HCT116 (cell line): Measurements from ENCODE around the gene PTDSS2. TPM values are rescaled to one million over a fixed set of nuclear protein-coding genes. Genes with fewer than 3 reads are reported as not detected.
"Not testable (repeated sequence)": the region's sequence is repeated elsewhere in the genome, so short reads cannot be mapped to it uniquely, and the experiment has no call there.

ENCODE experiments used
- ATAC-seq: fragments of 200-7000 bp; cut with Tn5 transposase; 2 replicates; pipeline ENCODE4 v1.9.1; 2020; ENCODE audit warnings: mild to moderate bottlenecking, moderate library complexity
- BruUV-seq: library from RNA; stranded (reverse); fragments of 400-500 nt; replicated peaks from 2 replicates; lab custom pipeline; 2021; lab: Mats Ljungman, UMichigan
- CTCF ChIA-PET: fragments of 300-600 bp; sonication (Branson Sonifier 250); formaldehyde crosslinking; loops from one replicate; lab custom pipeline; 2021; ENCODE audit warnings: antibody characterized with exemption; lab: Charles Lee
- POLR2A ChIA-PET: fragments of 300-600, 350-600 bp; sonication (Branson Sonifier 250); formaldehyde crosslinking; loops from one replicate; lab custom pipeline; 2021; ENCODE audit warnings: antibody characterized with exemption; lab: Charles Lee
- RAD21 ChIA-PET, 2 experiments: fragments of 300-600 bp; sonication (Branson Sonifier 250); formaldehyde crosslinking; loops; one replicate each; lab custom pipeline; 2023; ENCODE audit warnings: low total read pairs in 2 of 2; ENCODE audit not compliant: uncharacterized antibody in 2 of 2, unreplicated experiment in 2 of 2, low non-redundant PET in 1 of 2; lab: Charles Lee
- DNase-seq: peaks from one replicate; pipeline ENCODE4 v3.0.0-alpha.2; 2010; ENCODE audit warnings: low read depth, low spot score
- H2AFZ ChIP-seq: fragments of 200-600 bp; shearing (Covaris generic), sonication (generic); 2 replicates; pipeline ENCODE4 v1.6.1; 2017; ENCODE audit warnings: low read depth, mixed run types, mixed read lengths, antibody characterized with exemption, low read length; ENCODE audit not compliant: poor library complexity, severe bottlenecking
- H3K27ac ChIP-seq: 2 replicates; pipeline ENCODE4 v1.5.1; 2012; ENCODE audit warnings: low read depth, low read length
- H3K27me3 ChIP-seq: fragments of 200-600 bp; sonication (generic); 2 replicates; pipeline ENCODE4 v1.6.1; 2016; ENCODE audit warnings: mixed run types, low read length, mixed read lengths; ENCODE audit not compliant: insufficient read depth
- H3K36me3 ChIP-seq, 2 experiments: fragments of 200-500 bp in 1 of 2; fragments of 200-600 bp in 1 of 2; sonication (Bioruptor generic) in 1 of 2; sonication (generic) in 1 of 2; 2 replicates each; pipeline versions ENCODE4 v1.5.1 to v1.6.1; 2014 to 2016; ENCODE audit warnings: low read length in 2 of 2, inconsistent platforms in 1 of 2, mixed read lengths in 1 of 2, mixed run types in 1 of 2; ENCODE audit not compliant: insufficient read depth in 2 of 2, control insufficient read depth in 1 of 2
- H3K4me1 ChIP-seq, 2 experiments: fragments of 200-600 bp in 1 of 2; sonication (generic) in 1 of 2; 2 replicates each; pipeline versions ENCODE4 v1.5.1 to v1.6.1; 2012 to 2017; ENCODE audit warnings: low read length in 2 of 2, inconsistent platforms in 1 of 2, mild to moderate bottlenecking in 1 of 2, mixed read lengths in 1 of 2, mixed run types in 1 of 2, moderate library complexity in 1 of 2; ENCODE audit not compliant: insufficient read depth in 2 of 2, control insufficient read depth in 1 of 2
- H3K4me2 ChIP-seq: fragments of 200-600 bp; sonication (generic); 2 replicates; pipeline ENCODE4 v1.6.1; 2017; ENCODE audit warnings: mixed run types, low read length, mixed read lengths
- H3K4me3 ChIP-seq, 2 experiments: fragments of 200-600 bp in 1 of 2; sonication (generic) in 1 of 2; replicated peaks in 1 of 2; 2 replicates each; pipeline ENCODE4 v1.5.1; 2011 to 2016; ENCODE audit warnings: low read length in 2 of 2, control low read depth in 1 of 2, low read depth in 1 of 2, mild to moderate bottlenecking in 1 of 2, mixed read lengths in 1 of 2, mixed run types in 1 of 2
- H3K79me2 ChIP-seq: fragments of 200-600 bp; sonication (generic); 2 replicates; pipeline ENCODE4 v1.6.1; 2017; ENCODE audit warnings: mild to moderate bottlenecking, mixed run types, low read length, moderate library complexity, mixed read lengths; ENCODE audit not compliant: insufficient read depth
- H3K9ac ChIP-seq: fragments of 200-600 bp; sonication (generic); 2 replicates; pipeline ENCODE4 v1.6.1; 2016; ENCODE audit warnings: low read length, mixed read lengths
- H3K9me2 ChIP-seq: fragments of 200-600 bp; sonication (generic), shearing (Covaris generic); 2 replicates; pipeline ENCODE4 v1.6.1; 2017; ENCODE audit warnings: mixed run types, mild to moderate bottlenecking, moderate library complexity; ENCODE audit not compliant: insufficient read depth
- H3K9me3 ChIP-seq, 2 experiments: fragments of 200-500 bp in 1 of 2; fragments of 200-600 bp in 1 of 2; sonication (Bioruptor generic) in 1 of 2; sonication (generic) in 1 of 2; 2 replicates each; pipeline ENCODE4 v1.6.1; 2014 to 2017; ENCODE audit warnings: low read length in 2 of 2, mixed read lengths in 2 of 2, inconsistent platforms in 1 of 2, low read depth in 1 of 2, mild to moderate bottlenecking in 1 of 2, mixed run types in 1 of 2, moderate library complexity in 1 of 2; ENCODE audit not compliant: control insufficient read depth in 1 of 2, insufficient read depth in 1 of 2
- H4K20me1 ChIP-seq: fragments of 200-600 bp; sonication (generic), shearing (Covaris generic); 2 replicates; pipeline ENCODE4 v1.6.1; 2017; ENCODE audit warnings: mixed run types, mild to moderate bottlenecking, moderate library complexity; ENCODE audit not compliant: insufficient read depth
- ELF1 ChIP-seq: IDR thresholded peaks from 2 replicates; pipeline ENCODE4 v1.6.1; 2012; ENCODE audit warnings: low read depth, borderline replicate concordance
- EZH2 ChIP-seq: fragments of 200-600 bp; sonication (generic); IDR thresholded peaks from 2 replicates; pipeline ENCODE4 v1.6.1; 2017; ENCODE audit warnings: antibody characterized with exemption, mixed run types
- FOSL1 ChIP-seq: IDR thresholded peaks from 2 replicates; pipeline ENCODE4 v1.6.1; 2012; ENCODE audit warnings: low read depth
- JUND ChIP-seq: IDR thresholded peaks from 2 replicates; pipeline ENCODE4 v1.6.1; 2012
- intact Hi-C: fragments of 100-400 bp; cut with micrococcal nuclease; formaldehyde crosslinking; loops from 2 replicates; pipeline ENCODE4 v1.10.0; 2022
- total RNA-seq: library from RNA; stranded (reverse); gene quantifications from one replicate; pipeline ENCODE4 v1.2.1, GENCODE V29; 2021; ENCODE audit not compliant: unreplicated experiment
- TF ChIP-seq, protein P1 (sequence below): IDR thresholded peaks from 2 replicates; pipeline ENCODE4 v1.6.1; 2012; ENCODE audit warnings: low read depth
- TF ChIP-seq, protein P2 (sequence below): IDR thresholded peaks from 2 replicates; pipeline ENCODE4 v1.6.1; 2011; ENCODE audit warnings: mild to moderate bottlenecking, low read length, moderate library complexity; ENCODE audit not compliant: insufficient replicate concordance; ENCODE audit errors: extremely low read depth

Gene PTDSS2
- total RNA-seq, 1 experiment from 2014 or later: 40.1 TPM

DNA sequence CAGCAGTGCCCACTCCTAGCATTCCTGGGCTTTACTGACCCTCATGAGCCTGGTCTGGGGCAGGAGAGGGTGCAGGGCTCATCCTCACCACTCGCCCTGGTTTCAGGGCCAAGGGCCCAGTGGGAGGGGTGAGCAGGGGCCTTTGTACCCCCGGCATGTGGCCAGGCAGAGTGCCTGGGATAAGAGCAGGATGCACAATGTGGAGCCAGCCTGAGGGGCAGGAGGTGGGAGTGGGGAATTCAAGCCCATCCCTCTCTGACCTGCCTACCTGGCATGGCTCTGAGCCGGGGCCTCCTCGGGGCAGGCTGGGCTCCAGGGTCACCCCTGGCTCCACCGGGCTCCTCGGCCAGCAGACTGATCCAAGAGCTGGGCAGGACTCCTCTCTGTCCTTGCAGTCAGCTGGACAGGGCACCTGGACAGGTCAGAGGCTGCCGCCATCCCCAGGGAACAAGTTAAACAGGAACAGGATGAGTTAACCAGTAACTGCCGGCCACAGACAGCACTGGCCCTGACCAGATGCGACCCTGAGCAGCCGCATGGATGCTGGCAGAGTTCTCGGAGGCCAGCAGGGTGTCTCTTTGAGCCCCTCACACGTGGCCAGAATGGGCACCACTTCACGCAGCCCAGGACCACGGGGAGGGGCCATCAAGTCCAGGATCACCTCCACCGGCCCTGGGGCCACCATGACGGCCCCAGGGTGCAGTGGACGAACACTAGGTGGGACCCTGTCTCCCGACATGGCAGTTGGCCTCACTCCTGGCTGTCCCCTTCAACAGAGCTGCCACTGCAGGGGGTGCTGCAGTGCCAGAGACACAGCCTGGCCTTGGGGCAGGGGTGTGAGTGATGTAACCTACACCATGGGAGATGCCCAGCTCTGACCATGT, 40.2 kb upstream of the PTDSS2 start:
- H3K4me1 ChIP-seq: peaks cover 14 to 48% of the 10 kb centered on the region in 2 experiments
- no peak overlapping the region for H2AFZ ChIP-seq
- H4K20me1 ChIP-seq: no peaks in the 10 kb centered on the region
- BruUV-seq: no TSS peak
- H3K36me3 ChIP-seq: no peaks in the 10 kb centered on the region; a peak in 2 of 4 replicates
- ChIA-PET CTCF (no interaction called here), POLR2A (no interaction called here), RAD21 (no interaction called here)
- H3K79me2 ChIP-seq: no peaks in the 10 kb centered on the region
- DNase-seq: no peak
- no peaks in the 10 kb centered on the region for H3K9me3 ChIP-seq
- no peak overlapping the region for H3K27ac ChIP-seq
- H3K9ac ChIP-seq: no peak overlapping the region
- H3K4me3 ChIP-seq: no peak overlapping the region
- H3K9me2 ChIP-seq: no peaks in the 10 kb centered on the region
- no peak overlapping the region for H3K4me2 ChIP-seq
- TF ChIP-seq, protein P1, sequence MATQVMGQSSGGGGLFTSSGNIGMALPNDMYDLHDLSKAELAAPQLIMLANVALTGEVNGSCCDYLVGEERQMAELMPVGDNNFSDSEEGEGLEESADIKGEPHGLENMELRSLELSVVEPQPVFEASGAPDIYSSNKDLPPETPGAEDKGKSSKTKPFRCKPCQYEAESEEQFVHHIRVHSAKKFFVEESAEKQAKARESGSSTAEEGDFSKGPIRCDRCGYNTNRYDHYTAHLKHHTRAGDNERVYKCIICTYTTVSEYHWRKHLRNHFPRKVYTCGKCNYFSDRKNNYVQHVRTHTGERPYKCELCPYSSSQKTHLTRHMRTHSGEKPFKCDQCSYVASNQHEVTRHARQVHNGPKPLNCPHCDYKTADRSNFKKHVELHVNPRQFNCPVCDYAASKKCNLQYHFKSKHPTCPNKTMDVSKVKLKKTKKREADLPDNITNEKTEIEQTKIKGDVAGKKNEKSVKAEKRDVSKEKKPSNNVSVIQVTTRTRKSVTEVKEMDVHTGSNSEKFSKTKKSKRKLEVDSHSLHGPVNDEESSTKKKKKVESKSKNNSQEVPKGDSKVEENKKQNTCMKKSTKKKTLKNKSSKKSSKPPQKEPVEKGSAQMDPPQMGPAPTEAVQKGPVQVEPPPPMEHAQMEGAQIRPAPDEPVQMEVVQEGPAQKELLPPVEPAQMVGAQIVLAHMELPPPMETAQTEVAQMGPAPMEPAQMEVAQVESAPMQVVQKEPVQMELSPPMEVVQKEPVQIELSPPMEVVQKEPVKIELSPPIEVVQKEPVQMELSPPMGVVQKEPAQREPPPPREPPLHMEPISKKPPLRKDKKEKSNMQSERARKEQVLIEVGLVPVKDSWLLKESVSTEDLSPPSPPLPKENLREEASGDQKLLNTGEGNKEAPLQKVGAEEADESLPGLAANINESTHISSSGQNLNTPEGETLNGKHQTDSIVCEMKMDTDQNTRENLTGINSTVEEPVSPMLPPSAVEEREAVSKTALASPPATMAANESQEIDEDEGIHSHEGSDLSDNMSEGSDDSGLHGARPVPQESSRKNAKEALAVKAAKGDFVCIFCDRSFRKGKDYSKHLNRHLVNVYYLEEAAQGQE: no peak
- TF ChIP-seq FOSL1 (no peak), EZH2 (no peak), ELF1 (no peak), JUND (no peak)
- TF ChIP-seq, protein P2, sequence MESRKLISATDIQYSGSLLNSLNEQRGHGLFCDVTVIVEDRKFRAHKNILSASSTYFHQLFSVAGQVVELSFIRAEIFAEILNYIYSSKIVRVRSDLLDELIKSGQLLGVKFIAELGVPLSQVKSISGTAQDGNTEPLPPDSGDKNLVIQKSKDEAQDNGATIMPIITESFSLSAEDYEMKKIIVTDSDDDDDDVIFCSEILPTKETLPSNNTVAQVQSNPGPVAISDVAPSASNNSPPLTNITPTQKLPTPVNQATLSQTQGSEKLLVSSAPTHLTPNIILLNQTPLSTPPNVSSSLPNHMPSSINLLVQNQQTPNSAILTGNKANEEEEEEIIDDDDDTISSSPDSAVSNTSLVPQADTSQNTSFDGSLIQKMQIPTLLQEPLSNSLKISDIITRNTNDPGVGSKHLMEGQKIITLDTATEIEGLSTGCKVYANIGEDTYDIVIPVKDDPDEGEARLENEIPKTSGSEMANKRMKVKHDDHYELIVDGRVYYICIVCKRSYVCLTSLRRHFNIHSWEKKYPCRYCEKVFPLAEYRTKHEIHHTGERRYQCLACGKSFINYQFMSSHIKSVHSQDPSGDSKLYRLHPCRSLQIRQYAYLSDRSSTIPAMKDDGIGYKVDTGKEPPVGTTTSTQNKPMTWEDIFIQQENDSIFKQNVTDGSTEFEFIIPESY: no peak
- TF ChIP-seq, all 23 proteins: peak for 0
- no peaks in the 10 kb centered on the region for H3K27me3 ChIP-seq
- intact Hi-C loops: loop anchor here (5.0 kb wide), 1 partner anchor 37 kb away; no protein-coding TSS in a partner anchor
- ATAC-seq: no peak

DNA sequence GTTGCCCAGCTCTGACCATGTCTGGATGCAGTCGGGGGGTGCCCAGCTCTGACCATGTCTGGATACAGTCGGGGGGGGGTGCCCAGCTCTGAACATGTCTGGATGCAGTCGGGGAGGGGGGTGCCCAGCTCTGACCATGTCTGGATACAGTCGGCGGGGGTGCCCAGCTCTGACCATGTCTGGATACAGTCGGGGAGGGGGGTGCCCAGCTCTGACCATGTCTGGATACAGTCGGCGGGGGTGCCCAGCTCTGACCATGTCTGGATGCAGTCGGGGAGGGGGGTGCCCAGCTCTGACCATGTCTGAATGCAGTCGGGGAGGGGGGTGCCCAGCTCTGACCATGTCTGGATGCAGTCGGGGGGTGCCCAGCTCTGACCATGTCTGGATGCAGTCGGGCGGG, 39.4 kb upstream of the PTDSS2 start:
- POLR2A ChIA-PET: not testable (repeated sequence)

DNA sequence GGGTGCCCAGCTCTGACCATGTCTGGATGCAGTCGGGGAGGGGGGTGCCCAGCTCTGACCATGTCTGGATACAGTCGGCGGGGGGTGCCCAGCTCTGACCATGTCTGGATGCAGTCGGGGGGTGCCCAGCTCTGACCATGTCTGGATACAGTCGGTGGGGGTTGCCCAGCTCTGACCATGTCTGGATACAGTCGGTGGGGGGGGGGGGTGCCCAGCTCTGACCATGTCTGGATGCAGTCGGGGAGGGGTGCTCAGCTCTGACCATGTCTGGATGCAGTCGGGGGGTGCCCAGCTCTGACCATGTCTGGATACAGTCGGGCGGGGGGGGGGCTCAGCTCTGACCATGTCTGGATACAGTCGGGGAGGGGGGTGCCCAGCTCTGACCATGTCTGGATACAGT, 38.6 kb upstream of the PTDSS2 start:
- POLR2A ChIA-PET, H3K9me2 ChIP-seq, H3K79me2 ChIP-seq, H3K4me2 ChIP-seq, H3K27me3 ChIP-seq, RAD21 ChIA-PET, intact Hi-C loops, BruUV-seq, H3K9me3 ChIP-seq, H3K9ac ChIP-seq, DNase-seq, H3K36me3 ChIP-seq, H3K4me3 ChIP-seq, H2AFZ ChIP-seq, H4K20me1 ChIP-seq, H3K27ac ChIP-seq, ATAC-seq, CTCF ChIA-PET: not testable (repeated sequence)
- peaks cover 18 to 50% of the 10 kb centered on the region in 2 experiments for H3K4me1 ChIP-seq

More for the DNA sequence above, 39.4 kb upstream of the PTDSS2 start:
- H3K79me2 ChIP-seq, H3K4me2 ChIP-seq, BruUV-seq, H3K9me3 ChIP-seq, H3K27ac ChIP-seq, H3K9ac ChIP-seq, H3K36me3 ChIP-seq, H3K9me2 ChIP-seq, RAD21 ChIA-PET, H2AFZ ChIP-seq, intact Hi-C loops, H3K4me3 ChIP-seq, ATAC-seq, H3K27me3 ChIP-seq, H4K20me1 ChIP-seq, DNase-seq, CTCF ChIA-PET: not testable (repeated sequence)
- peaks cover 20 to 50% of the 10 kb centered on the region in 2 experiments for H3K4me1 ChIP-seq
